ENCODE results near the gene MISP. TPM values are rescaled to one million over a fixed set of nuclear protein-coding genes. Genes with fewer than 3 reads are reported as not detected.

Gene MISP
- total and polyA plus RNA-seq, 2 experiments from 2014 or later, result 43.7 to 50.9 TPM

- Histone ChIP-seq H3K4me2 (no peak overlapping the region), H3K36me3 (replicated peaks; ENCODE audit: insufficient read depth, low read depth) (no peaks in the 10 kb centered on the region), H3K9me2 (replicated peaks; ENCODE audit: insufficient read depth) (no peaks in the 10 kb centered on the region), H4K20me1 (ENCODE audit: insufficient read depth, poor library complexity, severe bottlenecking) (no peaks in the 10 kb centered on the region), H3K79me2 (peaks cover 35% of the 10 kb centered on the region), H3K9me3 (ENCODE audit: low read depth) (no peaks in the 10 kb centered on the region), H3K27ac (no peak overlapping the region), H3K27me3 (no peaks in the 10 kb centered on the region), H3K4me1 (ENCODE audit: insufficient read depth) (peaks cover 18% of the 10 kb centered on the region), H3K4me3 (no peak overlapping the region), H2AFZ (no peak overlapping the region)
- DNase-seq (ENCODE audit: low spot score), result no peak
- no peak for TF ChIP-seq CTCF (IDR thresholded peaks at IDR 0.05; ENCODE audit: poor library complexity)
- TF ChIP-seq EZH2phosphoT487 (IDR thresholded peaks at IDR 0.05; ENCODE audit: low read depth, severe bottlenecking, unreplicated experiment), result no peak
- TF ChIP-seq EZH2 (IDR thresholded peaks at IDR 0.05; ENCODE audit: borderline replicate concordance), result no peak
Measured at GRCh38 chr19:756236-756635, 5.3 kb downstream of the MISP start.

GRCh38 chr19:756821-757688 lies 6.1 kb downstream of the MISP start:
- peaks cover 35% of the 10 kb centered on the region for H3K79me2 ChIP-seq
- no peak overlapping the region for H2AFZ ChIP-seq
- DNase-seq (ENCODE audit: low spot score), result no peak
- H3K9me2 ChIP-seq (replicated peaks; ENCODE audit: insufficient read depth), result no peaks in the 10 kb centered on the region
- H3K4me1 ChIP-seq (ENCODE audit: insufficient read depth), result peaks cover 15% of the 10 kb centered on the region
- no peak overlapping the region for H3K27ac ChIP-seq
- no peaks in the 10 kb centered on the region for H4K20me1 ChIP-seq (ENCODE audit: insufficient read depth, poor library complexity, severe bottlenecking)
- TF ChIP-seq CTCF (IDR thresholded peaks at IDR 0.05; ENCODE audit: poor library complexity), result no peak
- TF ChIP-seq EZH2 (IDR thresholded peaks at IDR 0.05; ENCODE audit: borderline replicate concordance), result no peak
- TF ChIP-seq EZH2phosphoT487 (IDR thresholded peaks at IDR 0.05; ENCODE audit: low read depth, severe bottlenecking, unreplicated experiment), result no peak
- WGBS (ENCODE audit: low lambda C conversion rate, missing lambda C conversion rate), result 97% methylated on average over 31 of the region's 36 CpGs
- H3K4me2 ChIP-seq, result no peak overlapping the region
- H3K9me3 ChIP-seq (ENCODE audit: low read depth), result no peaks in the 10 kb centered on the region
- H3K27me3 ChIP-seq, result no peaks in the 10 kb centered on the region
- no peaks in the 10 kb centered on the region for H3K36me3 ChIP-seq (replicated peaks; ENCODE audit: insufficient read depth, low read depth)
- H3K4me3 ChIP-seq, result no peak overlapping the region

GRCh38 chr19:757811-758668 lies 7.1 kb downstream of the MISP start:
- H3K27me3 ChIP-seq, result no peaks in the 10 kb centered on the region
- H3K4me2 ChIP-seq, result no peak overlapping the region
- WGBS (ENCODE audit: low lambda C conversion rate, missing lambda C conversion rate), result 97% methylated on average over 49 of the region's 50 CpGs
- no peaks in the 10 kb centered on the region for H3K9me3 ChIP-seq (ENCODE audit: low read depth)
- H4K20me1 ChIP-seq (ENCODE audit: insufficient read depth, poor library complexity, severe bottlenecking), result no peaks in the 10 kb centered on the region
- H2AFZ ChIP-seq, result no peak overlapping the region
- no peak overlapping the region for H3K27ac ChIP-seq
- no peak overlapping the region for H3K4me3 ChIP-seq
- peaks cover 35% of the 10 kb centered on the region for H3K79me2 ChIP-seq
- no peaks in the 10 kb centered on the region for H3K36me3 ChIP-seq (replicated peaks; ENCODE audit: insufficient read depth, low read depth)
- no peaks in the 10 kb centered on the region for H3K9me2 ChIP-seq (replicated peaks; ENCODE audit: insufficient read depth)
- DNase-seq (ENCODE audit: low spot score), result no peak
- peaks cover 13% of the 10 kb centered on the region for H3K4me1 ChIP-seq (ENCODE audit: insufficient read depth)
- TF ChIP-seq EZH2 (IDR thresholded peaks at IDR 0.05; ENCODE audit: borderline replicate concordance) (no peak), EZH2phosphoT487 (IDR thresholded peaks at IDR 0.05; ENCODE audit: low read depth, severe bottlenecking, unreplicated experiment) (no peak), CTCF (IDR thresholded peaks at IDR 0.05; ENCODE audit: poor library complexity) (no peak)

Data from hepatocyte (in vitro differentiated cells).